IMR-90 (cell line): ENCODE results near the gene MTCL1. TPM values are rescaled to one million over a fixed set of nuclear protein-coding genes. Genes with fewer than 3 reads are reported as not detected.

Source experiments
- ATAC-seq: fragments of 200-7000 bp; cut with Tn5 transposase; 2 replicates; pipeline ENCODE4 v1.9.1; 2020; ENCODE audit warnings: low read depth, mild to moderate bottlenecking, moderate library complexity
- BruUV-seq: library from RNA; stranded (reverse); fragments of 400-500 nt; replicated peaks from 2 replicates; lab custom pipeline; 2021; lab: Mats Ljungman, UMichigan
- CTCF ChIA-PET: fragments of 300-600 bp; formaldehyde crosslinking; extraction: SDS; loops from one replicate; lab custom pipeline; 2021; ENCODE audit warnings: antibody characterized with exemption; lab: Yijun Ruan, JAX
- POLR2A ChIA-PET: fragments of 300-600 bp; sonication (Branson Sonifier 250); formaldehyde crosslinking; loops from one replicate; lab custom pipeline; 2022; ENCODE audit warnings: antibody characterized with exemption; ENCODE audit not compliant: unreplicated experiment; lab: Charles Lee
- DNase-seq: peaks from one replicate; pipeline ENCODE4 v3.0.0; 2013
- H2AFZ ChIP-seq: replicated peaks from 2 replicates; pipeline ENCODE3; 2013; ENCODE audit warnings: low read length, mild to moderate bottlenecking; ENCODE audit not compliant: poor library complexity
- H2AK5ac ChIP-seq: 2 replicates; pipeline ENCODE4 v1.6.1; 2013; ENCODE audit warnings: low read depth, low read length, inconsistent platforms
- H2AK9ac ChIP-seq: replicated peaks from 2 replicates; pipeline ENCODE3; 2013; ENCODE audit warnings: mild to moderate bottlenecking, low read depth, low read length, moderate library complexity; ENCODE audit not compliant: poor library complexity
- H2BK120ac ChIP-seq: 2 replicates; pipeline ENCODE4 v1.6.1; 2013; ENCODE audit warnings: low read depth, low read length, inconsistent platforms
- H2BK15ac ChIP-seq: 3 replicates; pipeline ENCODE4 v1.6.1; 2013; ENCODE audit warnings: low read depth, low read length, inconsistent platforms
- H2BK20ac ChIP-seq: 2 replicates; pipeline ENCODE4 v1.6.1; 2013; ENCODE audit warnings: low read depth, mild to moderate bottlenecking, inconsistent platforms, low read length, moderate library complexity
- H2BK5ac ChIP-seq: 2 replicates; pipeline ENCODE4 v1.6.1; 2013; ENCODE audit warnings: mild to moderate bottlenecking, low read depth, low read length, inconsistent platforms; ENCODE audit not compliant: poor library complexity, severe bottlenecking
- H3K14ac ChIP-seq: replicated peaks from 2 replicates; pipeline ENCODE4 v1.6.1; 2013; ENCODE audit warnings: low read depth, low read length, inconsistent platforms
- H3K18ac ChIP-seq: 2 replicates; pipeline ENCODE4 v1.6.1; 2013; ENCODE audit warnings: low read depth, low read length, control low read depth
- H3K23ac ChIP-seq: 2 replicates; pipeline ENCODE4 v1.6.1; 2013; ENCODE audit warnings: low read depth, low read length, inconsistent platforms
- H3K27ac ChIP-seq: 2 replicates; pipeline ENCODE4 v1.5.1; 2013; ENCODE audit warnings: mild to moderate bottlenecking, control low read depth, low read length; ENCODE audit not compliant: insufficient read depth
- H3K27me3 ChIP-seq: 2 replicates; pipeline ENCODE4 v1.6.1; 2013; ENCODE audit warnings: low read length; ENCODE audit not compliant: control insufficient read depth, insufficient read depth
- H3K36me3 ChIP-seq: 2 replicates; pipeline ENCODE4 v1.6.1; 2013; ENCODE audit warnings: low read length, mixed read lengths; ENCODE audit not compliant: control insufficient read depth, insufficient read depth
- H3K4ac ChIP-seq: 2 replicates; pipeline ENCODE4 v1.6.1; 2013; ENCODE audit warnings: low read depth, low read length, inconsistent platforms
- H3K4me1 ChIP-seq: 2 replicates; pipeline ENCODE4 v1.6.1; 2013; ENCODE audit warnings: low read length, mixed read lengths; ENCODE audit not compliant: control insufficient read depth, insufficient read depth
- H3K4me2 ChIP-seq: 2 replicates; pipeline ENCODE4 v1.6.1; 2013; ENCODE audit warnings: low read depth, mild to moderate bottlenecking, control low read depth, low read length, moderate library complexity
- H3K4me3 ChIP-seq: 2 replicates; pipeline ENCODE4 v1.5.1; 2013; ENCODE audit warnings: low read depth, mild to moderate bottlenecking, control low read depth, low read length, moderate library complexity; ENCODE audit not compliant: insufficient read depth
- H3K56ac ChIP-seq: 2 replicates; pipeline ENCODE4 v1.6.1; 2013; ENCODE audit warnings: low read length, inconsistent platforms; ENCODE audit not compliant: insufficient read depth; ENCODE audit errors: extremely low read depth
- H3K79me1 ChIP-seq, 2 experiments: 2 replicates each; pipeline ENCODE4 v1.6.1; 2013; ENCODE audit warnings: low read length in 2 of 2, inconsistent platforms in 1 of 2, low read depth in 1 of 2
- H3K9ac ChIP-seq: 2 replicates; pipeline ENCODE4 v1.6.1; 2013; ENCODE audit warnings: low read depth, low read length, control low read depth
- H3K9me1 ChIP-seq: 2 replicates; pipeline ENCODE4 v1.6.1; 2013; ENCODE audit warnings: low read length, inconsistent platforms; ENCODE audit not compliant: insufficient read depth
- H3K9me3 ChIP-seq: 2 replicates; pipeline ENCODE4 v1.6.1; 2013; ENCODE audit warnings: low read length; ENCODE audit not compliant: control insufficient read depth, insufficient read depth
- H4K20me1 ChIP-seq: 2 replicates; pipeline ENCODE4 v1.6.1; 2013; ENCODE audit warnings: low read length, inconsistent platforms; ENCODE audit not compliant: insufficient read depth
- H4K5ac ChIP-seq: 2 replicates; pipeline ENCODE4 v1.6.1; 2013; ENCODE audit warnings: mild to moderate bottlenecking, low read depth, low read length, control low read depth
- H4K8ac ChIP-seq, 2 experiments: 2 replicates each; pipeline ENCODE4 v1.6.1; 2013; ENCODE audit warnings: low read depth in 2 of 2, low read length in 2 of 2, control low read depth in 1 of 2, inconsistent platforms in 1 of 2
- H4K91ac ChIP-seq: 2 replicates; pipeline ENCODE4 v1.6.1; 2013; ENCODE audit warnings: low read depth, low read length, inconsistent platforms; ENCODE audit not compliant: insufficient read depth
- BHLHE40 ChIP-seq: fragments of 150-350 bp; IDR thresholded peaks from 2 replicates; pipeline ENCODE4 v1.6.1; 2016; ENCODE audit warnings: mild to moderate bottlenecking, low read depth, low read length
- CEBPB ChIP-seq: IDR thresholded peaks from 2 replicates; pipeline ENCODE4 v1.6.1; 2012; ENCODE audit warnings: low read depth, low read length, improper control_type of control experiment
- CHD1 ChIP-seq: IDR thresholded peaks from 2 replicates; pipeline ENCODE4 v1.6.1; 2012; ENCODE audit warnings: low read depth, low read length, improper control_type of control experiment
- FOS ChIP-seq: fragments of 150-350 bp; IDR thresholded peaks from 2 replicates; pipeline ENCODE4 v1.6.1; 2016; ENCODE audit warnings: low read depth, low read length
- MAFK ChIP-seq: IDR thresholded peaks from 2 replicates; pipeline ENCODE4 v1.6.1; 2012; ENCODE audit warnings: low read depth, low read length, improper control_type of control experiment
- MAZ ChIP-seq: IDR thresholded peaks from 2 replicates; pipeline ENCODE4 v1.6.1; 2012; ENCODE audit warnings: low read depth, mild to moderate bottlenecking, low read length, improper control_type of control experiment, moderate library complexity, borderline replicate concordance
- MXI1 ChIP-seq: IDR thresholded peaks from 2 replicates; pipeline ENCODE4 v1.6.1; 2012; ENCODE audit warnings: low read depth, mild to moderate bottlenecking, low read length, moderate library complexity, borderline replicate concordance
- NFE2L2 ChIP-seq: fragments of 150-350 bp; IDR thresholded peaks from 2 replicates; pipeline ENCODE4 v1.6.1; 2016; ENCODE audit warnings: low read depth, mild to moderate bottlenecking, low read length
- POLR2A ChIP-seq: IDR thresholded peaks from 2 replicates; pipeline ENCODE4 v1.6.1; 2012; ENCODE audit warnings: mild to moderate bottlenecking, low read depth, low read length
- RAD21 ChIP-seq: IDR thresholded peaks from 2 replicates; pipeline ENCODE4 v1.6.1; 2012; ENCODE audit warnings: low read length, improper control_type of control experiment
- RCOR1 ChIP-seq: IDR thresholded peaks from 2 replicates; pipeline ENCODE4 v1.6.1; 2012; ENCODE audit warnings: mild to moderate bottlenecking, low read length, improper control_type of control experiment; ENCODE audit not compliant: insufficient replicate concordance
- RFX5 ChIP-seq: IDR thresholded peaks from 2 replicates; pipeline ENCODE4 v1.8.0; 2012; ENCODE audit warnings: low read depth, mild to moderate bottlenecking, low read length, moderate library complexity
- SMC3 ChIP-seq: fragments of 150-350 bp; IDR thresholded peaks from 2 replicates; pipeline ENCODE4 v1.6.1; 2016; ENCODE audit warnings: low read depth, mild to moderate bottlenecking, antibody characterized with exemption, low read length, moderate library complexity
- WGBS, 2 experiments: methylation state at CpG; one replicate each; pipeline versions ENCODE4 v1.1.5 to v1.1.7; 2013; ENCODE audit warnings: missing lambda C conversion rate in 2 of 2; ENCODE audit not compliant: insufficient read length in 1 of 2; ENCODE audit errors: extremely low coverage in 2 of 2; 5-methylcytosine and 5-hydroxymethylcytosine counted together
- dilution Hi-C: fragments of 300-500 bp; cut with HindIII; formaldehyde crosslinking; loops from one replicate; pipeline ENCODE4 v1.14.3; 2018; ENCODE audit warnings: low sequenced_read_pairs; ENCODE audit not compliant: unreplicated experiment
- in situ Hi-C: fragments of 300-500 bp; cut with MboI; formaldehyde crosslinking; loops from 3 replicates; pipeline ENCODE4 v1.14.3; 2019; ENCODE audit warnings: low sequenced_read_pairs, inconsistent platforms, mixed read lengths
- intact Hi-C: fragments of 100-400 bp; cut with micrococcal nuclease; formaldehyde crosslinking; loops from 2 replicates; pipeline ENCODE4 v1.10.0; 2022
- polyA plus RNA-seq, 3 experiments: library from polyadenylated mRNA; depleted of rRNA; stranded (reverse); fragments of >200 nt; gene quantifications; 2 replicates each; pipeline ENCODE4 v1.2.3, GENCODE V29; 2012; ENCODE audit warnings: low replicate concordance in 1 of 3
- total RNA-seq: library from RNA; depleted of rRNA; stranded (reverse); fragments of >200 nt; gene quantifications from 2 replicates; pipeline ENCODE4 v1.2.3, GENCODE V29; 2012
- TF ChIP-seq, protein P1 (sequence below): fragments of 150-350 bp; IDR thresholded peaks from 2 replicates; pipeline ENCODE4 v1.6.1; 2017; ENCODE audit warnings: mild to moderate bottlenecking, antibody characterized with exemption, low read length, low read depth
- TF ChIP-seq, protein P2 (sequence below): conservative IDR thresholded peaks from 2 replicates; pipeline ENCODE4 v1.5.1; 2012; ENCODE audit warnings: mild to moderate bottlenecking, low read depth, low read length, improper control_type of control experiment
- TF ChIP-seq, protein P3 (sequence below): fragments of 150-350 bp; IDR thresholded peaks from 2 replicates; pipeline ENCODE4 v1.6.1; 2016; ENCODE audit warnings: low read depth, mild to moderate bottlenecking, low read length, moderate library complexity, borderline replicate concordance

MTCL1 gene
- total and polyA plus RNA-seq, 2 of the 4 experiments (the other 2 are of a cell fraction) = 29.0 to 45.3 TPM

DNA sequence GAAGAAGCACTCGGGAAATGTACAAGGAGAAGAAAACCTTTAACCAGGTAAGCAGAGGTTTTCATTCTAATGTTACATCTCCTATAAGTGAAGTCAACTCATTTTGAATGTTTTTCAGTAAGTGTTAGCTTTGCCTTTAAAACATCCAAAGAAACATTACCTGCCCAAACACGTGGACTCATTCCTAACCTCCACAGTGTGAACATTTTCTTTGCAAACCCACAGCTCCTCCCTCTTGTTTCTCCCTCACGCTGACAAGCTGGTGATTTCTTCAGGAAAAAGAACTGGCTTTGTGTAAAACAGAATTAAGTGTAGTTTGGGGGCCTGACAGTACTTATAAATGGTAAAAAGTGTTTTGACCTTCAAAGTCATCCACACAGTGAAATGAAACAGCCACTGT is 72.5 kb downstream of the MTCL1 start:
- TF ChIP-seq RFX5 (no peak), SMC3 (no peak), RCOR1 (no peak), MXI1 (no peak), CEBPB (no peak), MAZ (no peak), NFE2L2 (no peak), CHD1 (no peak), POLR2A (no peak), RAD21 (no peak), MAFK (no peak), FOS (no peak), BHLHE40 (no peak)
- TF ChIP-seq, protein P1, sequence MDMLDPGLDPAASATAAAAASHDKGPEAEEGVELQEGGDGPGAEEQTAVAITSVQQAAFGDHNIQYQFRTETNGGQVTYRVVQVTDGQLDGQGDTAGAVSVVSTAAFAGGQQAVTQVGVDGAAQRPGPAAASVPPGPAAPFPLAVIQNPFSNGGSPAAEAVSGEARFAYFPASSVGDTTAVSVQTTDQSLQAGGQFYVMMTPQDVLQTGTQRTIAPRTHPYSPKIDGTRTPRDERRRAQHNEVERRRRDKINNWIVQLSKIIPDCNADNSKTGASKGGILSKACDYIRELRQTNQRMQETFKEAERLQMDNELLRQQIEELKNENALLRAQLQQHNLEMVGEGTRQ = no peak
- TF ChIP-seq, protein P2, sequence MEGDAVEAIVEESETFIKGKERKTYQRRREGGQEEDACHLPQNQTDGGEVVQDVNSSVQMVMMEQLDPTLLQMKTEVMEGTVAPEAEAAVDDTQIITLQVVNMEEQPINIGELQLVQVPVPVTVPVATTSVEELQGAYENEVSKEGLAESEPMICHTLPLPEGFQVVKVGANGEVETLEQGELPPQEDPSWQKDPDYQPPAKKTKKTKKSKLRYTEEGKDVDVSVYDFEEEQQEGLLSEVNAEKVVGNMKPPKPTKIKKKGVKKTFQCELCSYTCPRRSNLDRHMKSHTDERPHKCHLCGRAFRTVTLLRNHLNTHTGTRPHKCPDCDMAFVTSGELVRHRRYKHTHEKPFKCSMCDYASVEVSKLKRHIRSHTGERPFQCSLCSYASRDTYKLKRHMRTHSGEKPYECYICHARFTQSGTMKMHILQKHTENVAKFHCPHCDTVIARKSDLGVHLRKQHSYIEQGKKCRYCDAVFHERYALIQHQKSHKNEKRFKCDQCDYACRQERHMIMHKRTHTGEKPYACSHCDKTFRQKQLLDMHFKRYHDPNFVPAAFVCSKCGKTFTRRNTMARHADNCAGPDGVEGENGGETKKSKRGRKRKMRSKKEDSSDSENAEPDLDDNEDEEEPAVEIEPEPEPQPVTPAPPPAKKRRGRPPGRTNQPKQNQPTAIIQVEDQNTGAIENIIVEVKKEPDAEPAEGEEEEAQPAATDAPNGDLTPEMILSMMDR = no peak
- TF ChIP-seq, protein P3, sequence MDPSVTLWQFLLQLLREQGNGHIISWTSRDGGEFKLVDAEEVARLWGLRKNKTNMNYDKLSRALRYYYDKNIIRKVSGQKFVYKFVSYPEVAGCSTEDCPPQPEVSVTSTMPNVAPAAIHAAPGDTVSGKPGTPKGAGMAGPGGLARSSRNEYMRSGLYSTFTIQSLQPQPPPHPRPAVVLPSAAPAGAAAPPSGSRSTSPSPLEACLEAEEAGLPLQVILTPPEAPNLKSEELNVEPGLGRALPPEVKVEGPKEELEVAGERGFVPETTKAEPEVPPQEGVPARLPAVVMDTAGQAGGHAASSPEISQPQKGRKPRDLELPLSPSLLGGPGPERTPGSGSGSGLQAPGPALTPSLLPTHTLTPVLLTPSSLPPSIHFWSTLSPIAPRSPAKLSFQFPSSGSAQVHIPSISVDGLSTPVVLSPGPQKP = no peak
- H4K91ac ChIP-seq = no peak overlapping the region
- no peaks in the 10 kb centered on the region for H3K9me3 ChIP-seq
- no peak overlapping the region for H3K23ac ChIP-seq
- peaks cover 4% of the 10 kb centered on the region; the same call in 1 of the 2 replicates for H4K20me1 ChIP-seq
- in situ Hi-C loops (no loop called here), intact Hi-C loops (no loop called here), dilution Hi-C loops (no loop called here)
- CTCF ChIA-PET = interaction anchor here (0.6 kb wide), 1 partner anchor 288 kb away, joined by 3 read pairs; no protein-coding TSS in a partner anchor
- H3K27ac ChIP-seq = no peak overlapping the region
- H2BK5ac ChIP-seq = no peak overlapping the region
- DNase-seq (no peak), ATAC-seq (no peak)
- H2BK120ac ChIP-seq = no peak overlapping the region
- no peak overlapping the region for H3K4me2 ChIP-seq
- no peak overlapping the region for H3K18ac ChIP-seq
- H3K27me3 ChIP-seq = no peaks in the 10 kb centered on the region
- H3K14ac ChIP-seq = no peak overlapping the region
- peaks cover 43% of the 10 kb centered on the region for H3K36me3 ChIP-seq
- H3K4me1 ChIP-seq = peaks cover 5% of the 10 kb centered on the region
- no peak overlapping the region for H2AK5ac ChIP-seq
- no peak overlapping the region for H2AK9ac ChIP-seq
- no peak overlapping the region for H2BK20ac ChIP-seq
- POLR2A ChIA-PET = no interaction called here
- H3K56ac ChIP-seq = no peak overlapping the region
- no peak overlapping the region for H2AFZ ChIP-seq
- H3K4ac ChIP-seq = no peak overlapping the region
- no peak overlapping the region for H4K5ac ChIP-seq
- H4K8ac ChIP-seq = no peak overlapping the region
- no TSS peak for BruUV-seq
- peaks cover 39 to 91% of the 10 kb centered on the region in 2 experiments for H3K79me1 ChIP-seq
- no peak overlapping the region for H2BK15ac ChIP-seq
- H3K9me1 ChIP-seq = peaks cover 31% of the 10 kb centered on the region
- WGBS, 2 experiments = no CpG with 5 or more reads among the region's 3 CpGs
- no peak overlapping the region for H3K9ac ChIP-seq
- no peak overlapping the region for H3K4me3 ChIP-seq
